Spleen (tissue), 7 donors: Measurements from ENCODE around the gene SGSH.

Experiments
- POLR2A ChIP-seq, 3 donors: fragments of 450-650 bp; IDR thresholded peaks; one replicate each; pipeline ENCODE4 v1.5.1; 2017; ENCODE audit warnings: antibody characterized with exemption in 3 of 3, mild to moderate bottlenecking in 1 of 3
- TF ChIP-seq, protein P1 (sequence below), 11 experiments: fragments of 200-600 bp in 7 of 11; fragments of 450-650 bp in 4 of 11; sonication (generic) in 4 of 11; IDR thresholded peaks in 8 of 11; conservative IDR thresholded peaks in 3 of 11; 1 replicate in 7 of 11; 2 replicates in 4 of 11; pipeline versions ENCODE4 v1.4.0 to v1.8.0; 2016 to 2021; ENCODE audit warnings: antibody characterized with exemption in 11 of 11, inconsistent platforms in 4 of 11, mild to moderate bottlenecking in 1 of 11
- donor health status: DM: no; HTN: no; CAD: no; lungs with moderate emphysema.
- donor health status: DM: no; HTN: no; CAD: no.
- donor health status: DM: no; HTN: no; CAD: no.

DNA sequence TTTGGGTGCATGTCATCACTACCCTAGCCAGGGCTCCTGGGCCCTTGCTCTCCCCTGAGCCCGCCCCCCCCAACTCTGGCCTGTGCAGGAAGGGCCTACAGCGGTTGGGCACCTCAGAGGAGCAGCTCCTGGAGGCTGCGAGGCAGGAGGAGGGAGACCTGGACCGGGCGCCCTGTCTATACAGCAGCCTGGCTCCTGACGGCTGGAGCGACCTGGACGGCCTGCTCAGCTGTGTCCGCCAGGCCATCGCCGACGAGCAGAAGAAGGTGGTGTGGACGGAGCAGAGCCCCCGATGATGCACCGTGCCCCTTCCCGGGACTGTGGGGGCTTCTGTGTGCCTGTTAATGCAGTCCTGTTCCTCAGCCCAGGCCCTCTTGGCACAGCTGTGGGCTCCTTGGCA is 12.1 kb downstream of the SGSH start:
- TF ChIP-seq, protein P1, sequence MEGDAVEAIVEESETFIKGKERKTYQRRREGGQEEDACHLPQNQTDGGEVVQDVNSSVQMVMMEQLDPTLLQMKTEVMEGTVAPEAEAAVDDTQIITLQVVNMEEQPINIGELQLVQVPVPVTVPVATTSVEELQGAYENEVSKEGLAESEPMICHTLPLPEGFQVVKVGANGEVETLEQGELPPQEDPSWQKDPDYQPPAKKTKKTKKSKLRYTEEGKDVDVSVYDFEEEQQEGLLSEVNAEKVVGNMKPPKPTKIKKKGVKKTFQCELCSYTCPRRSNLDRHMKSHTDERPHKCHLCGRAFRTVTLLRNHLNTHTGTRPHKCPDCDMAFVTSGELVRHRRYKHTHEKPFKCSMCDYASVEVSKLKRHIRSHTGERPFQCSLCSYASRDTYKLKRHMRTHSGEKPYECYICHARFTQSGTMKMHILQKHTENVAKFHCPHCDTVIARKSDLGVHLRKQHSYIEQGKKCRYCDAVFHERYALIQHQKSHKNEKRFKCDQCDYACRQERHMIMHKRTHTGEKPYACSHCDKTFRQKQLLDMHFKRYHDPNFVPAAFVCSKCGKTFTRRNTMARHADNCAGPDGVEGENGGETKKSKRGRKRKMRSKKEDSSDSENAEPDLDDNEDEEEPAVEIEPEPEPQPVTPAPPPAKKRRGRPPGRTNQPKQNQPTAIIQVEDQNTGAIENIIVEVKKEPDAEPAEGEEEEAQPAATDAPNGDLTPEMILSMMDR (IDR thresholded peaks at IDR 0.05 in 8 of 11, conservative IDR thresholded peaks at IDR 0.05 in 3 of 11) = no peak
- no peak for TF ChIP-seq POLR2A (IDR thresholded peaks at IDR 0.05)
